Liver (tissue), 9 donors: Measurements from ENCODE around the gene SOSTDC1. TPM values are rescaled to one million over a fixed set of nuclear protein-coding genes. Genes with fewer than 3 reads are reported as not detected.
A peak's percentile ranks its signal among the peaks of the same experiment; 100 is the strongest.

ENCODE experiments used
- DNase-seq: peaks from one replicate; pipeline ENCODE4 v3.0.0-alpha.2; 2017; ENCODE audit warnings: low spot score
- H3K27ac ChIP-seq, 2 donors: one replicate each; pipeline ENCODE4 v1.7.0; 2013; ENCODE audit warnings: inconsistent platforms in 2 of 2, low read length in 2 of 2, control low read depth in 1 of 2, low read depth in 1 of 2, mild to moderate bottlenecking in 1 of 2
- H3K27me3 ChIP-seq, 4 donors: one replicate each; pipeline versions ENCODE4 v1.6.1 to v1.7.0; 2013; ENCODE audit warnings: low read length in 3 of 4, inconsistent platforms in 1 of 4, mild to moderate bottlenecking in 1 of 4, moderate library complexity in 1 of 4; ENCODE audit not compliant: control insufficient read depth in 4 of 4, insufficient read depth in 4 of 4
- H3K36me3 ChIP-seq, 4 donors: one replicate each; pipeline versions ENCODE4 v1.6.1 to v1.7.0; 2013; ENCODE audit warnings: low read length in 3 of 4, mild to moderate bottlenecking in 3 of 4, low read depth in 1 of 4, moderate library complexity in 1 of 4; ENCODE audit not compliant: control insufficient read depth in 4 of 4, insufficient read depth in 3 of 4
- H3K4me1 ChIP-seq, 4 donors: one replicate each; pipeline versions ENCODE4 v1.6.1 to v1.7.0; 2013; ENCODE audit warnings: low read length in 3 of 4, mild to moderate bottlenecking in 3 of 4, moderate library complexity in 1 of 4; ENCODE audit not compliant: control insufficient read depth in 4 of 4, insufficient read depth in 4 of 4
- H3K4me3 ChIP-seq, 3 donors: one replicate each; pipeline versions ENCODE4 v1.6.1 to v1.7.0; 2013; ENCODE audit warnings: low read length in 3 of 3, control low read depth in 1 of 3, low read depth in 1 of 3, mild to moderate bottlenecking in 1 of 3
- H3K9ac ChIP-seq, 2 donors: one replicate each; pipeline ENCODE4 v1.7.0; 2013; ENCODE audit warnings: low read length in 2 of 2, mild to moderate bottlenecking in 2 of 2, moderate library complexity in 2 of 2, control low read depth in 1 of 2, low read depth in 1 of 2
- H3K9me3 ChIP-seq, 4 donors: one replicate each; pipeline versions ENCODE4 v1.6.1 to v1.7.0; 2013; ENCODE audit warnings: low read length in 3 of 4; ENCODE audit not compliant: control insufficient read depth in 4 of 4
- EGR1 ChIP-seq, 2 donors: IDR thresholded peaks; 2 replicates each; pipeline ENCODE4 v1.6.1; 2016 to 2018; ENCODE audit warnings: antibody characterized with exemption in 2 of 2, low read depth in 2 of 2
- FOXA1 ChIP-seq: IDR thresholded peaks from 2 replicates; pipeline ENCODE4 v1.6.1; 2016; ENCODE audit warnings: antibody characterized with exemption
- GABPA ChIP-seq, 2 donors: IDR thresholded peaks in 1 of 2; conservative IDR thresholded peaks in 1 of 2; 2 replicates each; pipeline ENCODE4 v1.6.1; 2016; ENCODE audit warnings: antibody characterized with exemption in 2 of 2, mild to moderate bottlenecking in 1 of 2, moderate library complexity in 1 of 2
- HNF4A ChIP-seq, 2 donors: conservative IDR thresholded peaks; 2 replicates each; pipeline ENCODE4 v1.6.1; 2016; ENCODE audit warnings: antibody characterized with exemption in 2 of 2, mild to moderate bottlenecking in 2 of 2
- HNF4G ChIP-seq: IDR thresholded peaks from 2 replicates; pipeline ENCODE4 v1.6.1; 2016; ENCODE audit warnings: antibody characterized with exemption
- JUND ChIP-seq, 2 donors: IDR thresholded peaks; 2 replicates each; pipeline ENCODE4 v1.6.1; 2016; ENCODE audit warnings: antibody characterized with exemption in 2 of 2
- RAD21 ChIP-seq, 2 donors: IDR thresholded peaks; 2 replicates each; pipeline ENCODE4 v1.6.1; 2016; ENCODE audit warnings: antibody characterized with exemption in 2 of 2, mild to moderate bottlenecking in 2 of 2
- RXRA ChIP-seq, 2 donors: IDR thresholded peaks; 2 replicates each; pipeline ENCODE4 v1.6.1; 2017 to 2018; ENCODE audit warnings: antibody characterized with exemption in 2 of 2, mild to moderate bottlenecking in 1 of 2
- SP1 ChIP-seq: IDR thresholded peaks from 2 replicates; pipeline ENCODE4 v1.6.1; 2018; ENCODE audit warnings: antibody characterized with exemption, mild to moderate bottlenecking
- TAF1 ChIP-seq: conservative IDR thresholded peaks from 2 replicates; pipeline ENCODE4 v1.6.1; 2016; ENCODE audit warnings: antibody characterized with exemption, mild to moderate bottlenecking
- YY1 ChIP-seq: IDR thresholded peaks from 2 replicates; pipeline ENCODE4 v1.6.1; 2016; ENCODE audit warnings: antibody characterized with exemption, mild to moderate bottlenecking
- WGBS: extraction: QIAGEN DNeasy Blood & Tissue Kit; methylation state at CpG from one replicate; pipeline ENCODE4 v1.1.7; 2013; 5-methylcytosine and 5-hydroxymethylcytosine counted together
- polyA plus RNA-seq, 2 donors: library from polyadenylated mRNA; stranded (reverse) in 1 of 2; unstranded in 1 of 2; fragments of 200-250 nt in 1 of 2; fragments of >200 nt in 1 of 2; fragmentation: Nextera tagmentation in 1 of 2; extraction: Ambion mirVana in 1 of 2; gene quantifications; one replicate each; pipeline versions ENCODE4 v1.2.1 to v1.2.3, GENCODE V29; 2013 to 2015
- total RNA-seq, 2 donors: library from RNA; depleted of rRNA; stranded (reverse); fragments of >200 nt; gene quantifications; one replicate each; pipeline ENCODE4 v1.2.3, GENCODE V29; 2014
- TF ChIP-seq, protein P1 (sequence below): fragments of 150-350 bp; IDR thresholded peaks from 2 replicates; pipeline ENCODE4 v1.5.1; 2017; ENCODE audit warnings: improper control_type of control experiment, low read depth, low read length; ENCODE audit not compliant: missing input control
- TF ChIP-seq, protein P2 (sequence below): IDR thresholded peaks from 2 replicates; pipeline ENCODE4 v1.6.1; 2016; ENCODE audit warnings: antibody characterized with exemption
- TF ChIP-seq, protein P3 (sequence below): IDR thresholded peaks from 2 replicates; pipeline ENCODE4 v1.6.1; 2016; ENCODE audit warnings: antibody characterized with exemption
- TF ChIP-seq, protein P4 (sequence below): IDR thresholded peaks from 2 replicates; pipeline ENCODE4 v1.6.1; 2016; ENCODE audit warnings: antibody characterized with exemption
- TF ChIP-seq, protein P5 (sequence below): IDR thresholded peaks from 2 replicates; pipeline ENCODE4 v1.6.1; 2016; ENCODE audit warnings: antibody characterized with exemption, mild to moderate bottlenecking
- donor health status: healthy.
- donor health status: healthy.
- donor health status: healthy.
- donor health status: healthy.
- donor health status: healthy.

SOSTDC1 gene
- total and polyA plus RNA-seq, 4 donors, result 0.05 to 0.56 (median 0.08) TPM; not detected in 1

DNA sequence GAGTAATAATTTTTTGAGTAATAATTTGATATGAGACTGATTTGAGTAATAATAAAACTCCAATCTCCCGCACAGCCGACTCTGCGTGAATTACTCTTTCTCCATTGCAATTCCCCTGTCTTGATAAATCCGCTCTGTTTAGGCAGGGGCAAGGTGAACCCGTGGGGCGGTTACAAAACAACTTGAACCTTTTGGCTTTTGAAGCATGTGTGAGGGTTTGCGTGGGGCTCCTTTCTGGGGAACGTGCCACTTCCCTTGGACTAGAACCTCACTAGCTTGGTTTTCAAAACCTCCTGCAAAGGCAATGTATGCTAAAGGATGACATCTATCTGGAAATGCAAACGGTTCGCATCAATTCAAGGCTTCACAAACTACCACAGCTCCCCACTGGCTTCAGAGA is 45.7 kb downstream of the SOSTDC1 start:
- Histone ChIP-seq H3K27ac (peak overlapping the region; percentile 86 to 96), H3K9ac (peak overlapping the region; percentile 67 to 83), H3K36me3 (no peaks in the 10 kb centered on the region), H3K9me3 (no peaks in the 10 kb centered on the region), H3K27me3 (no peaks in the 10 kb centered on the region), H3K4me3 (peak overlapping the region in 2 of 3 donors; percentile 75 to 76), H3K4me1 (peaks cover 0 to 20% (median 16%) of the 10 kb centered on the region in 4 donors)
- WGBS, result 37% methylated on average over 10 of the region's 10 CpGs
- TF ChIP-seq HNF4A (conservative IDR thresholded peaks at IDR 0.05) (no peak), SP1 (no peak), JUND (IDR thresholded peaks at IDR 0.05) (no peak), RAD21 (IDR thresholded peaks at IDR 0.05) (no peak), HNF4G (no peak), FOXA1 (no peak)
- no peak for DNase-seq

DNA sequence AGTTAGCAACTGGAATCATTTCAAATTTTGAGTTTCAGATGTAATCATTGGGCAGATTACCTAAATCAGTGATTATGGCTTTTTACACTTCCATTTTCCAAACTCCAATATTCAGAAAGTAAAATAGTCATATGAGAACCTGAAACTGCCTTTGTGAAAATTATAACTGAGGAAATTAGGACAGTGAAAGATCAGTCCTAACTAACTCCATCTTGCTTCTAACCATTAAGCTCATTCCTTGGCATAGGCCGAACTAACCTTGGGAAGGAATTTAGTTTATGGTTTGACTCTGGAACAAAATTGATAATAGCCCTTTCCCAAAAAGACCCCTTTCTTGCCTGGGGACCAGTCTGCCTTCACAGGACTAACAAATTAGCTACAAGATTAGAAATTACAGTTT is 46.4 kb downstream of the SOSTDC1 start:
- WGBS, result 99% methylated on average over 1 of the region's 1 CpG
- Histone ChIP-seq H3K4me3 (no peak overlapping the region), H3K36me3 (no peaks in the 10 kb centered on the region), H3K9me3 (no peaks in the 10 kb centered on the region), H3K27me3 (no peaks in the 10 kb centered on the region), H3K27ac (no peak overlapping the region), H3K4me1 (peaks cover 0 to 20% (median 16%) of the 10 kb centered on the region in 4 donors), H3K9ac (no peak overlapping the region)
- TF ChIP-seq, protein P1, sequence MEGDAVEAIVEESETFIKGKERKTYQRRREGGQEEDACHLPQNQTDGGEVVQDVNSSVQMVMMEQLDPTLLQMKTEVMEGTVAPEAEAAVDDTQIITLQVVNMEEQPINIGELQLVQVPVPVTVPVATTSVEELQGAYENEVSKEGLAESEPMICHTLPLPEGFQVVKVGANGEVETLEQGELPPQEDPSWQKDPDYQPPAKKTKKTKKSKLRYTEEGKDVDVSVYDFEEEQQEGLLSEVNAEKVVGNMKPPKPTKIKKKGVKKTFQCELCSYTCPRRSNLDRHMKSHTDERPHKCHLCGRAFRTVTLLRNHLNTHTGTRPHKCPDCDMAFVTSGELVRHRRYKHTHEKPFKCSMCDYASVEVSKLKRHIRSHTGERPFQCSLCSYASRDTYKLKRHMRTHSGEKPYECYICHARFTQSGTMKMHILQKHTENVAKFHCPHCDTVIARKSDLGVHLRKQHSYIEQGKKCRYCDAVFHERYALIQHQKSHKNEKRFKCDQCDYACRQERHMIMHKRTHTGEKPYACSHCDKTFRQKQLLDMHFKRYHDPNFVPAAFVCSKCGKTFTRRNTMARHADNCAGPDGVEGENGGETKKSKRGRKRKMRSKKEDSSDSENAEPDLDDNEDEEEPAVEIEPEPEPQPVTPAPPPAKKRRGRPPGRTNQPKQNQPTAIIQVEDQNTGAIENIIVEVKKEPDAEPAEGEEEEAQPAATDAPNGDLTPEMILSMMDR, result no peak
- no peak for TF ChIP-seq RAD21 (IDR thresholded peaks at IDR 0.05)
- TF ChIP-seq RXRA (IDR thresholded peaks at IDR 0.05), result no peak
- no peak for TF ChIP-seq FOXA1
- no peak for TF ChIP-seq HNF4G
- TF ChIP-seq SP1, result no peak
- no peak for TF ChIP-seq EGR1 (IDR thresholded peaks at IDR 0.05; ENCODE audit: low read depth in 2 of 2)
- no peak for TF ChIP-seq GABPA (IDR thresholded peaks at IDR 0.05 in 1 of 2, conservative IDR thresholded peaks at IDR 0.05 in 1 of 2)
- TF ChIP-seq, protein P2, sequence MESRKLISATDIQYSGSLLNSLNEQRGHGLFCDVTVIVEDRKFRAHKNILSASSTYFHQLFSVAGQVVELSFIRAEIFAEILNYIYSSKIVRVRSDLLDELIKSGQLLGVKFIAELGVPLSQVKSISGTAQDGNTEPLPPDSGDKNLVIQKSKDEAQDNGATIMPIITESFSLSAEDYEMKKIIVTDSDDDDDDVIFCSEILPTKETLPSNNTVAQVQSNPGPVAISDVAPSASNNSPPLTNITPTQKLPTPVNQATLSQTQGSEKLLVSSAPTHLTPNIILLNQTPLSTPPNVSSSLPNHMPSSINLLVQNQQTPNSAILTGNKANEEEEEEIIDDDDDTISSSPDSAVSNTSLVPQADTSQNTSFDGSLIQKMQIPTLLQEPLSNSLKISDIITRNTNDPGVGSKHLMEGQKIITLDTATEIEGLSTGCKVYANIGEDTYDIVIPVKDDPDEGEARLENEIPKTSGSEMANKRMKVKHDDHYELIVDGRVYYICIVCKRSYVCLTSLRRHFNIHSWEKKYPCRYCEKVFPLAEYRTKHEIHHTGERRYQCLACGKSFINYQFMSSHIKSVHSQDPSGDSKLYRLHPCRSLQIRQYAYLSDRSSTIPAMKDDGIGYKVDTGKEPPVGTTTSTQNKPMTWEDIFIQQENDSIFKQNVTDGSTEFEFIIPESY, result no peak
- no peak for TF ChIP-seq HNF4A (conservative IDR thresholded peaks at IDR 0.05)
- TF ChIP-seq TAF1, result no peak
- no peak for TF ChIP-seq YY1
- TF ChIP-seq, protein P3, sequence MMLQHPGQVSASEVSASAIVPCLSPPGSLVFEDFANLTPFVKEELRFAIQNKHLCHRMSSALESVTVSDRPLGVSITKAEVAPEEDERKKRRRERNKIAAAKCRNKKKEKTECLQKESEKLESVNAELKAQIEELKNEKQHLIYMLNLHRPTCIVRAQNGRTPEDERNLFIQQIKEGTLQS, result no peak
- no peak for DNase-seq

DNA sequence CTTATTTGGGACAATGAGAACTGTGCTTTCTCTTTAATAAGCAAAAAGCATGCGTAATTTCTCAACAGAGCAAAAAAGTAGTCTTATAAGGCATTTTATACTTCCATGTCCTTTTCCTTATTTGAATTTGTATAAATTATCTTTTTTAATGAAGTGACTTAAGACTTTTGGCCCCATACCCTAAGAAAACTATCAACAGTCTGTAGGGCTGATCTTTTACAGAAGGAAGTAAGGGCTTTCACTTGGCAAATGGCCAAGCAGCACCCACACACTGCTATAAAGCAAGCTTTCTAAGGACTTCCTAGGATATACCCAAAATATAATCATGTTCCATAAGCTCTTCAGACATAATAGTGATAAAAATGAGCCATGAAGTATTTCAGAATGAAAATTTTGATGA is 47.6 kb downstream of the SOSTDC1 start:
- DNase-seq, result no peak
- H3K36me3 ChIP-seq, result no peaks in the 10 kb centered on the region
- no peak for TF ChIP-seq YY1
- TF ChIP-seq, protein P4, sequence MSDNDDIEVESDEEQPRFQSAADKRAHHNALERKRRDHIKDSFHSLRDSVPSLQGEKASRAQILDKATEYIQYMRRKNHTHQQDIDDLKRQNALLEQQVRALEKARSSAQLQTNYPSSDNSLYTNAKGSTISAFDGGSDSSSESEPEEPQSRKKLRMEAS, result no peak
- TF ChIP-seq, protein P5, sequence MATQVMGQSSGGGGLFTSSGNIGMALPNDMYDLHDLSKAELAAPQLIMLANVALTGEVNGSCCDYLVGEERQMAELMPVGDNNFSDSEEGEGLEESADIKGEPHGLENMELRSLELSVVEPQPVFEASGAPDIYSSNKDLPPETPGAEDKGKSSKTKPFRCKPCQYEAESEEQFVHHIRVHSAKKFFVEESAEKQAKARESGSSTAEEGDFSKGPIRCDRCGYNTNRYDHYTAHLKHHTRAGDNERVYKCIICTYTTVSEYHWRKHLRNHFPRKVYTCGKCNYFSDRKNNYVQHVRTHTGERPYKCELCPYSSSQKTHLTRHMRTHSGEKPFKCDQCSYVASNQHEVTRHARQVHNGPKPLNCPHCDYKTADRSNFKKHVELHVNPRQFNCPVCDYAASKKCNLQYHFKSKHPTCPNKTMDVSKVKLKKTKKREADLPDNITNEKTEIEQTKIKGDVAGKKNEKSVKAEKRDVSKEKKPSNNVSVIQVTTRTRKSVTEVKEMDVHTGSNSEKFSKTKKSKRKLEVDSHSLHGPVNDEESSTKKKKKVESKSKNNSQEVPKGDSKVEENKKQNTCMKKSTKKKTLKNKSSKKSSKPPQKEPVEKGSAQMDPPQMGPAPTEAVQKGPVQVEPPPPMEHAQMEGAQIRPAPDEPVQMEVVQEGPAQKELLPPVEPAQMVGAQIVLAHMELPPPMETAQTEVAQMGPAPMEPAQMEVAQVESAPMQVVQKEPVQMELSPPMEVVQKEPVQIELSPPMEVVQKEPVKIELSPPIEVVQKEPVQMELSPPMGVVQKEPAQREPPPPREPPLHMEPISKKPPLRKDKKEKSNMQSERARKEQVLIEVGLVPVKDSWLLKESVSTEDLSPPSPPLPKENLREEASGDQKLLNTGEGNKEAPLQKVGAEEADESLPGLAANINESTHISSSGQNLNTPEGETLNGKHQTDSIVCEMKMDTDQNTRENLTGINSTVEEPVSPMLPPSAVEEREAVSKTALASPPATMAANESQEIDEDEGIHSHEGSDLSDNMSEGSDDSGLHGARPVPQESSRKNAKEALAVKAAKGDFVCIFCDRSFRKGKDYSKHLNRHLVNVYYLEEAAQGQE, result no peak
- no peak for TF ChIP-seq TAF1
- TF ChIP-seq RXRA (IDR thresholded peaks at IDR 0.05), result no peak
- TF ChIP-seq, protein P3, result no peak
- no peak for TF ChIP-seq RAD21 (IDR thresholded peaks at IDR 0.05)
- H3K4me3 ChIP-seq, result no peak overlapping the region
- no peak overlapping the region for H3K27ac ChIP-seq
- WGBS, result 91% methylated on average over 1 of the region's 1 CpG
- no peaks in the 10 kb centered on the region for H3K9me3 ChIP-seq
- H3K4me1 ChIP-seq, result peaks cover 0 to 20% (median 16%) of the 10 kb centered on the region in 4 donors
- no peaks in the 10 kb centered on the region for H3K27me3 ChIP-seq
- H3K9ac ChIP-seq, result no peak overlapping the region
